HFFc6 (cell line): ENCODE data around the gene STAT4. TPM values are rescaled to one million over a fixed set of nuclear protein-coding genes. Genes with fewer than 3 reads are reported as not detected.

Source experiments
- DNase-seq: peaks from one replicate; pipeline ENCODE4 v3.0.0-alpha.2; 2018
- H3K27ac Mint-ChIP-seq: 2 replicates; pipeline ENCODE4 v1.8.0; 2020; ENCODE audit warnings: mild to moderate bottlenecking, mixed read lengths
- H3K27me3 Mint-ChIP-seq: 2 replicates; pipeline ENCODE4 v1.8.0; 2021; ENCODE audit warnings: mild to moderate bottlenecking, moderate library complexity, mixed read lengths; ENCODE audit not compliant: insufficient read depth
- H3K36me3 Mint-ChIP-seq: 2 replicates; pipeline ENCODE4 v1.8.0; 2021; ENCODE audit warnings: low read depth, mixed read lengths
- H3K4me1 Mint-ChIP-seq: 2 replicates; pipeline ENCODE4 v1.8.0; 2020; ENCODE audit warnings: low read depth, mixed read lengths
- H3K4me3 Mint-ChIP-seq: 2 replicates; pipeline ENCODE4 v1.8.0; 2020; ENCODE audit warnings: mild to moderate bottlenecking, moderate library complexity, mixed read lengths
- H3K9me3 Mint-ChIP-seq: 2 replicates; pipeline ENCODE4 v1.8.0; 2020; ENCODE audit warnings: mild to moderate bottlenecking, mixed read lengths
- CTCF ChIP-seq: fragments of 200-600 bp; sonication (generic); IDR thresholded peaks from 2 replicates; pipeline ENCODE4 v1.5.0; 2021; ENCODE audit warnings: antibody characterized with exemption, mild to moderate bottlenecking
- total RNA-seq, 6 experiments: library from RNA; stranded (reverse); fragmentation: NEBNext Ultra II Directional; extraction: Animal tissue kit (Norgen Biotek cat#: 25700); gene quantifications; 2 replicates in 1 of 6; 3 replicates in 5 of 6; pipeline ENCODE4 v1.2.3, GENCODE V29; 2021

STAT4 gene
- total RNA-seq, 6 experiments from 2014 or later, result 0.31 to 1.1 (median 0.47) TPM

GRCh38 chr2:191115804-191116203 is 35.0 kb downstream of the STAT4 start:
- no peak overlapping the region for H3K4me3 Mint-ChIP-seq
- H3K27me3 Mint-ChIP-seq, result peaks cover 2% of the 10 kb centered on the region
- no peak for TF ChIP-seq CTCF
- H3K36me3 Mint-ChIP-seq, result no peaks in the 10 kb centered on the region
- DNase-seq, result no peak
- no peak overlapping the region for H3K27ac Mint-ChIP-seq
- H3K9me3 Mint-ChIP-seq, result no peaks in the 10 kb centered on the region
- peaks cover 20% of the 10 kb centered on the region for H3K4me1 Mint-ChIP-seq

- Mint-ChIP-seq H3K27ac (no peak overlapping the region), H3K36me3 (no peaks in the 10 kb centered on the region), H3K9me3 (no peaks in the 10 kb centered on the region), H3K27me3 (peaks cover 2% of the 10 kb centered on the region), H3K4me1 (peaks cover 20% of the 10 kb centered on the region), H3K4me3 (no peak overlapping the region)
- DNase-seq, result peak; percentile 9
- no peak for TF ChIP-seq CTCF
Measured at GRCh38 chr2:191115391-191115790, 35.4 kb downstream of the STAT4 start.

GRCh38 chr2:191114403-191114886 is 36.3 kb downstream of the STAT4 start:
- no peak overlapping the region for H3K27ac Mint-ChIP-seq
- H3K27me3 Mint-ChIP-seq, result peaks cover 2% of the 10 kb centered on the region
- TF ChIP-seq CTCF, result no peak
- H3K4me3 Mint-ChIP-seq, result no peak overlapping the region
- peaks cover 20% of the 10 kb centered on the region for H3K4me1 Mint-ChIP-seq
- no peaks in the 10 kb centered on the region for H3K9me3 Mint-ChIP-seq
- no peak for DNase-seq
- no peaks in the 10 kb centered on the region for H3K36me3 Mint-ChIP-seq

GRCh38 chr2:191113761-191114160 is 37.0 kb downstream of the STAT4 start:
- Mint-ChIP-seq H3K36me3 (no peaks in the 10 kb centered on the region), H3K9me3 (no peaks in the 10 kb centered on the region), H3K4me1 (peaks cover 20% of the 10 kb centered on the region), H3K27me3 (peaks cover 2% of the 10 kb centered on the region), H3K4me3 (no peak overlapping the region), H3K27ac (no peak overlapping the region)
- DNase-seq, result no peak
- TF ChIP-seq CTCF, result no peak

- Mint-ChIP-seq H3K9me3 (no peaks in the 10 kb centered on the region), H3K4me1 (peaks cover 20% of the 10 kb centered on the region), H3K27ac (no peak overlapping the region), H3K36me3 (no peaks in the 10 kb centered on the region), H3K27me3 (peaks cover 6% of the 10 kb centered on the region), H3K4me3 (no peak overlapping the region)
- DNase-seq, result no peak
- TF ChIP-seq CTCF, result no peak
Measured at GRCh38 chr2:191112448-191112901, 38.3 kb downstream of the STAT4 start.

- DNase-seq, result no peak
- Mint-ChIP-seq H3K36me3 (no peaks in the 10 kb centered on the region), H3K4me1 (peaks cover 11% of the 10 kb centered on the region), H3K27ac (no peak overlapping the region), H3K27me3 (peaks cover 6% of the 10 kb centered on the region), H3K4me3 (no peak overlapping the region), H3K9me3 (no peaks in the 10 kb centered on the region)
- no peak for TF ChIP-seq CTCF
Measured at GRCh38 chr2:191109888-191110287, 40.9 kb downstream of the STAT4 start.
